CD4-positive, alpha-beta T cell (primary cell): ENCODE measurements around the gene HES1. TPM values are rescaled to one million over a fixed set of nuclear protein-coding genes. Genes with fewer than 3 reads are reported as not detected.

ENCODE experiments used
- ATAC-seq: fragments of 200-7000 bp; cut with Tn5 transposase; one replicate; pipeline ENCODE4 v1.10.0; 2022; ENCODE audit warnings: mild to moderate bottlenecking; ENCODE audit not compliant: poor library complexity
- CTCF ChIA-PET: fragments of 350-600 bp; sonication (Branson Sonifier 250); formaldehyde crosslinking; loops from one replicate; lab custom pipeline; 2021; ENCODE audit warnings: antibody characterized with exemption, inconsistent platforms; lab: Charles Lee
- POLR2A ChIA-PET: fragments of 350-600 bp; sonication (Branson Sonifier 250); formaldehyde crosslinking; loops from one replicate; lab custom pipeline; 2021; ENCODE audit warnings: antibody characterized with exemption, inconsistent platforms; lab: Charles Lee
- DNase-seq, 14 experiments: peaks; one replicate each; pipeline ENCODE4 v3.0.0-alpha.2; 2013 to 2020; ENCODE audit warnings: mixed read lengths in 2 of 14
- H3K27ac ChIP-seq, 2 donors: one replicate each; pipeline versions ENCODE4 v1.5.1 to v1.7.0; 2013; ENCODE audit warnings: low read length in 2 of 2, low read depth in 1 of 2, mild to moderate bottlenecking in 1 of 2
- H3K27me3 ChIP-seq, 2 experiments: 1 replicate in 1 of 2; 2 replicates in 1 of 2; pipeline versions ENCODE4 v1.6.1 to v1.7.0; 2013; ENCODE audit warnings: low read length in 2 of 2, control low read depth in 1 of 2, mild to moderate bottlenecking in 1 of 2, moderate library complexity in 1 of 2; ENCODE audit not compliant: insufficient read depth in 2 of 2, control insufficient read depth in 1 of 2
- H3K36me3 ChIP-seq: one replicate; pipeline ENCODE4 v1.6.1; 2013; ENCODE audit warnings: low read length, control low read depth; ENCODE audit not compliant: insufficient read depth
- H3K4me1 ChIP-seq: one replicate; pipeline ENCODE4 v1.6.1; 2013; ENCODE audit warnings: low read length, control low read depth; ENCODE audit not compliant: insufficient read depth
- H3K4me3 ChIP-seq: one replicate; pipeline ENCODE4 v1.5.1; 2013; ENCODE audit warnings: mild to moderate bottlenecking, low read length, moderate library complexity
- H3K9me3 ChIP-seq, 2 experiments: 1 replicate in 1 of 2; 2 replicates in 1 of 2; pipeline versions ENCODE4 v1.6.1 to v1.7.0; 2013; ENCODE audit warnings: low read length in 2 of 2, mild to moderate bottlenecking in 2 of 2, control low read depth in 1 of 2, moderate library complexity in 1 of 2; ENCODE audit not compliant: control insufficient read depth in 1 of 2, insufficient read depth in 1 of 2
- H3K27ac Mint-ChIP-seq: one replicate; pipeline ENCODE4 v1.8.0; 2020; ENCODE audit warnings: mixed read lengths
- H3K27me3 Mint-ChIP-seq: one replicate; pipeline ENCODE4 v1.8.0; 2021; ENCODE audit warnings: mixed read lengths
- H3K36me3 Mint-ChIP-seq: one replicate; pipeline ENCODE4 v1.8.0; 2021; ENCODE audit warnings: low read depth, mixed read lengths
- H3K4me1 Mint-ChIP-seq: one replicate; pipeline ENCODE4 v1.8.0; 2021; ENCODE audit warnings: low read depth, mixed read lengths
- H3K4me3 Mint-ChIP-seq: one replicate; pipeline ENCODE4 v1.8.0; 2020; ENCODE audit warnings: mild to moderate bottlenecking, mixed read lengths
- H3K9me3 Mint-ChIP-seq: one replicate; pipeline ENCODE4 v1.8.0; 2020; ENCODE audit warnings: mixed read lengths
- CTCF ChIP-seq: fragments of 200-600 bp; IDR thresholded peaks from one replicate; pipeline ENCODE4 v1.8.0; 2022; ENCODE audit warnings: antibody characterized with exemption, mild to moderate bottlenecking
- intact Hi-C, 2 experiments: fragments of 100-400 bp; cut with DNase I in 1 of 2; cut with micrococcal nuclease in 1 of 2; formaldehyde crosslinking; loops; one replicate each; pipeline versions ENCODE4 v1.15.1 to v1.9.0; 2023 to 2025; cut with DNase I, micrococcal nuclease
- total RNA-seq, 174 experiments: library from RNA in 2 of 174; stranded (reverse) in 2 of 174; gene quantifications; one replicate each; pipeline ENCODE4 v1.2.3 and lab custom pipeline; 2021 to 2026

Gene HES1
- total RNA-seq, 2 experiments from 2014 or later = 0.89 to 1.5 TPM

GRCh38 chr3:194105292-194105691, 30.7 kb upstream of the HES1 start:
- TF ChIP-seq CTCF = no peak
- ATAC-seq (no peak), DNase-seq (no peak)
- no peak overlapping the region for H3K27ac ChIP-seq
- H3K9me3 ChIP-seq = no peaks in the 10 kb centered on the region
- Mint-ChIP-seq H3K27ac (no peak overlapping the region), H3K9me3 (no peaks in the 10 kb centered on the region), H3K36me3 (no peaks in the 10 kb centered on the region), H3K4me3 (no peak overlapping the region), H3K27me3 (peaks cover 17% of the 10 kb centered on the region), H3K4me1 (peaks cover 8% of the 10 kb centered on the region)
- H3K27me3 ChIP-seq = no peaks in the 10 kb centered on the region
- H3K36me3 ChIP-seq = no peaks in the 10 kb centered on the region
- intact Hi-C loops = no loop called here
- CTCF ChIA-PET = no interaction called here
- peaks cover 11% of the 10 kb centered on the region for H3K4me1 ChIP-seq
- no peak overlapping the region for H3K4me3 ChIP-seq
- POLR2A ChIA-PET = interaction anchor here (0.6 kb wide), 1 partner anchor 27 kb away, joined by 3 read pairs; no protein-coding TSS in a partner anchor

GRCh38 chr3:194107107-194107506, 28.8 kb upstream of the HES1 start:
- intact Hi-C loops = no loop called here
- H3K36me3 Mint-ChIP-seq = no peaks in the 10 kb centered on the region
- no peak overlapping the region for H3K27ac ChIP-seq
- no peak overlapping the region for H3K4me3 ChIP-seq
- H3K36me3 ChIP-seq = no peaks in the 10 kb centered on the region
- ChIA-PET CTCF (no interaction called here), POLR2A (no interaction called here)
- ATAC-seq (no peak), DNase-seq (no peak)
- no peaks in the 10 kb centered on the region for H3K9me3 ChIP-seq
- H3K4me1 Mint-ChIP-seq = peaks cover 8% of the 10 kb centered on the region
- H3K4me3 Mint-ChIP-seq = no peak overlapping the region
- peaks cover 17% of the 10 kb centered on the region for H3K27me3 Mint-ChIP-seq
- TF ChIP-seq CTCF = no peak
- H3K27ac Mint-ChIP-seq = no peak overlapping the region
- no peaks in the 10 kb centered on the region for H3K9me3 Mint-ChIP-seq
- H3K27me3 ChIP-seq = no peaks in the 10 kb centered on the region
- H3K4me1 ChIP-seq = peaks cover 11% of the 10 kb centered on the region

GRCh38 chr3:194109192-194109863, 26.6 kb upstream of the HES1 start:
- Mint-ChIP-seq H3K27me3 (peaks cover 17% of the 10 kb centered on the region), H3K4me3 (no peak overlapping the region), H3K4me1 (no peaks in the 10 kb centered on the region), H3K36me3 (no peaks in the 10 kb centered on the region), H3K27ac (no peak overlapping the region), H3K9me3 (no peaks in the 10 kb centered on the region)
- no peak overlapping the region for H3K27ac ChIP-seq
- TF ChIP-seq CTCF = no peak
- no peaks in the 10 kb centered on the region for H3K4me1 ChIP-seq
- no peaks in the 10 kb centered on the region for H3K27me3 ChIP-seq
- H3K4me3 ChIP-seq = no peak overlapping the region
- DNase-seq = no peak
- ATAC-seq = no peak
- H3K9me3 ChIP-seq = no peaks in the 10 kb centered on the region
- intact Hi-C loops = no loop called here
- CTCF ChIA-PET = no interaction called here
- POLR2A ChIA-PET = no interaction called here
- H3K36me3 ChIP-seq = no peaks in the 10 kb centered on the region
